GM18520 (cell line): Measurements from ENCODE around the gene FGL2.
"Not testable (repeated sequence)": the region's sequence is repeated elsewhere in the genome, so short reads cannot be mapped to it uniquely, and the experiment has no call there.

Experiments
- ATAC-seq: cut with Tn5 transposase; IDR thresholded peaks from one replicate; pipeline ENCODE4 v1.9.1; 2021; ENCODE audit not compliant: unreplicated experiment

The FGL2 gene

GRCh38 chr7:77216181-77216845, 16.7 kb upstream of the FGL2 start:
- no peak for ATAC-seq

- ATAC-seq = no peak
Observed at GRCh38 chr7:77209479-77210139, 10.0 kb upstream of the FGL2 start.

DNA sequence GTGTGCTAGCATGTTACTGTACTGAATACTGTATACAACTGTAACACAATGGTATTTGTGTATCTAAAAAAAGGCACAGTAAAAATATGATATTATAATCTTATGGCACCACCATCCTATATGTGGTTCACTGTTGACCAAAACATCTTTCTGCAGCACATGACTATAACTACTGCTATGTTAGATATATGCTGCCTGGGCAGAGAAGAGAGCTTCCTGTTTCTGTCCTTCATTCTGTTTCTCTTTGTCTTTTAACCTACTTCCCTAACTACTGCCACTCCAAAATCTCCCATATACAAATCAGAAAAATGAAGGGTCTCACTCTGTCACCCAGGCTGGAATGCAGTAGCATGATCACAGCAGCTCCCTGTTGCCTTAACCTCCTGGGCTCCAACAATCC, 8.8 kb upstream of the FGL2 start:
- no peak for ATAC-seq

DNA sequence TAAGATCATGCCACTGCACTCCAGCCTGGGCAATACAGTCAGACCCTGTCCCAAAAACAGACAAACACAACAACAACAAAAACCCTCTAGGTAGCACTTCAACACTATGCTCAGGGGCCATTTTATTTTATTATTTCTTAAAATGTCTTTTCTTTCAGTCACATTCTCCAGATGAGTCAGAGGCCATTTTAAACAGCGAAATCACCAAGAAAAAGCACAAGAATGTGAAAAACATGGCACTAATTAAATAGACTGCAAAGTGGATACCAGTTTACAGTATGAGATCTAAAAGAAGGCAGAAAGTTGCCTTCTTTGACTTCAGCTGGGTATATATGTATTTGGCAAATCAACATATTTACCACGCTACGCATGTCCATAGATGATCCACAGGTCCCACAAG, 6.1 kb upstream of the FGL2 start:
- no peak for ATAC-seq

- ATAC-seq = peak; percentile 96
Observed at GRCh38 chr7:77202481-77202976, 2.9 kb upstream of the FGL2 start.

- no peak for ATAC-seq
Observed at GRCh38 chr7:77200542-77200941, 923 bp upstream of the FGL2 start.

DNA sequence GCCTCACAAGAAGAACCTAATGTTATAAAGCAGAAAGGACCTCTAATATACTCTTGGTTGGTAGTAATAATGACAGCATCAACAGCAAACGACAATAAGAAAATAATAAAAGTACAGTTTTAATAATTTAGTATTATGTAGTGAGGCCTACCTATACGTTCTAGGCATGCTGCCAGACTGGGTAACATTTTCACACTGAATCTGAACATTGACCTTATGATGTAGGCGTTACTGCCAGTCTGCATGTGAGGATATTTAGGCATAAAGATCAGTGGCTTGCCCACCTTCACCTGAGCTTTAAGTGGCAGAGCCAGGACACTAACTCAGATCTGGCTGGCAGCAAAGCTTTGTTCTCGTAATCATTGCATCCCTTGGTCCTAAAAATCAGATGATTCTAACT, 2.5 kb downstream of the FGL2 start:
- ATAC-seq = no peak

- no peak for ATAC-seq
Observed at GRCh38 chr7:77188731-77189437, 10.7 kb downstream of the FGL2 start.

DNA sequence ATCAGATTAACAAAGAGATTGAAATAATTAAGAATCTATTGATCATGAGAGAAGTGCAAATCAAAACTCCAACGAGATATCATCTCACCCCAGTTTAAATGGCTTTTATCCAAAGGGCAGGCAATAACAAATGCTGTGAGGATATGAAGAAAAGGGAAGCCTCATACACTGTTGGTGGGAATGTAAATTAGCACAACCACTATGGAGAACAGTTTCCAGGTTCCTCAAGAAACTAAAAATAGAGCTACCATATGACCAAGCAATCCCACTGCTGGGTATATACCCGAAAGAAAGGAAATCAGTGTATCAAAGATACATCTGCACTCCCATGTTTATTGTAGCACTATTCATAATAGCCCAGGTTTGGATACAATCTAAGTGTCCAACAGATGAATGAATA, 13.8 kb downstream of the FGL2 start:
- ATAC-seq = no peak

GRCh38 chr7:77184990-77185389, 14.6 kb downstream of the FGL2 start:
- ATAC-seq = no peak

DNA sequence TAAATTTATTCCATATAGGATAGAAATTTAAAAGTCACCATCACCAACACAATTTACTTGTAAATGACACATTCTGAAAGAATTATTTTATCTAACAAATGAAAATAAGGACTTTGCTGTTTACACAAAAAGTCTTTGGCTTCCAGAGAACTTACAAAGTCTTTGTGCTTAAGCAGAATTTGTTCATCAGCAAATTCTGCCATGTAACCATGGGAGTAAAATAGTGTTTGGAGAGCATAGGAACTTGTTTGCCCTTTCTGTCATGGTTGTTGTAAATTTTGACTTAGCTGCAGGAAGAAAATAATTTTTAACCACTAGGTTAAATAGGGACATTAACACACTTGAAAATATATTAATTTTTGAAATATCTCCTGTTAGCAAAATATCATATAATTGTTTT, 15.2 kb downstream of the FGL2 start:
- no peak for ATAC-seq

- no peak for ATAC-seq
Observed at GRCh38 chr7:77182261-77182660, 17.4 kb downstream of the FGL2 start.

- ATAC-seq = no peak
Observed at GRCh38 chr7:77181734-77182133, 17.9 kb downstream of the FGL2 start.

DNA sequence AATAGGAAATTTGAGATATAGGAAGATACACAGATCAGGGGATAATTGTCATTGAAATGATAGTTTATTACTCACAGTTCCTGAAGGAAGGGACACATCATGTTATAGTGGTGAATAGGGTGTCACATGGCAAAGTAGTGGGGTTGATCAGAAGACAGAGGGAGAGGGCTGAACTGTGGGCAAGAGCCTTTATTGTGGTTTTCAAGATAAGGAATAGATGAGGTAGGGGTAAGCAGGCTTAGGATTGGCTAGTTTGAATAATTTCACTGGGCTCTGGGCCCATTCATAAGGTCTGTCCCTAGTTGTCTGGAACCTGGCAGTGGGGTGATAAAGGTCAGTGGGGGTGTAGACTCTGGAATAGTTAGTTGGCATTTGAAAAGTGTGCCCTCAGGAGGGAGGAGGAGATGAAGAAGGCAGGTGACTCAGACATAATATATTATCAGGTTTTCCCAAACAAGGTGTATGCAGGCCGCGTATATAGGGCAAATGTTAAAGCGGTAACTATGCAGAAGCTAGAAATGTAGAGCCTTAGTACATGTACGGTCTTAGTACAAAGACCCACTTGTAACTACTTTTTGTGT, 18.5 kb downstream of the FGL2 start:
- no peak for ATAC-seq

DNA sequence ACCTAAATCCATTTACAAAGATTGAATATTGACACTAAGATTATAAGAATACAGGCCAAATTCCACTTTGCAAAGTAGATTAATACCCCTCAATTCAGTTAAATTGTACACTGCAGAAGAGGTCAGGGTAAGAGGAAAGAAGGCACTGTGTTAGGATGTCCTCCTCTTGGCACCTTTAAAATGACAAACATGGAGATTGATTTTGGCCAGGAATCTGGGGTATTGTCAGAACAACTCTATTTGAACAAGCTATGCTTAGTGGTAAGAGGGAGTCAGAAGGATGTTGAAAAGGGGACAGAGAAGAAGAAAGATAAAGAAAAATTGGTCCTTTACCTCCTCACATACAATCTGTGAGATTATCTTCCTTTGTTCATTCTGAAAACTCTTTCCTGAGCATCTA, 21.6 kb downstream of the FGL2 start:
- not testable (repeated sequence) for ATAC-seq

- ATAC-seq = not testable (repeated sequence)
Observed at GRCh38 chr7:77177321-77177904, 22.2 kb downstream of the FGL2 start.

DNA sequence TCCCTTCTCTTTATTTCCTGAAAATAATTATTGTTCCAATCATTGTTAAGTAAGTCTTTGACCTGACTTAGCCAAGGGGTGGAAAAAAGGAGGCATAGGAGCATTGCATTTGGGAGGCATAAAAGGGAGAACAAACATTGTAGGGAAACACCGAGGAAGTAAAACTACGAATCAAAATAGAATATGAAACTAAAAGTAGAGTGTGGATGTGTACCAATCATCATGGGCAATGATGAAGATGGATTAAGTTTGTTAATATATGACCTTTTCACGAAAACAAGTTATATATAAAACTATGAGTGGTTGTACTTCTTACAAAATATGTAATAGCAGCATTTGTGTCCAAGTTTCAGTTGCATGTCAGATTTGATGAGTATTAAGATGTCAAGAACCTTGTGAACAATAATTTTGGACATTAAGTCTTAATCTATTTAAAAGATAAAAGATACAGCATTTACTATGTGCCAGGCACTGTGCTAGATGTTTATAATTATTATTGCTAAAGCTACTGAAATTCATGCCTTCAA, 24.3 kb downstream of the FGL2 start:
- peak; percentile 63 for ATAC-seq

- ATAC-seq = not testable (repeated sequence)
Observed at GRCh38 chr7:77174418-77174817, 25.2 kb downstream of the FGL2 start.

GRCh38 chr7:77172437-77173172, 27.0 kb downstream of the FGL2 start:
- not testable (repeated sequence) for ATAC-seq

DNA sequence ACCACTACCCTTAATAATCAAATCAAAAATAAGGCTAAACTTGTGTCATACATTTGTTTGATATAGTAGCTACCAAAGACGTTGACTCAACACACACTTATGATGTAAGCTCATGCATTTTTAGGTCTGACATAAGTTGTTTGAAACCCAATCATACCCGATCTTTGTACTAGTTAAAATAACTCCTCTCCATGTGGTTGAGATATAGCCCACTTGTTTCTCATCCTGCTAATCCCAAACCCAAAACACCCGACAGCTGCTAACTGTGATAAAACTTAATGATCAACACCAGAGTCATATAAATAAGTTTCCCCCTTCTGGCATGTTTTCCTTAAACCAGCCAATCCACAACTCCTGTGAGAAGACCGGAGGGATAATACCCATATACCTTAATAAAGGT, 28.5 kb downstream of the FGL2 start:
- ATAC-seq = not testable (repeated sequence)
